Gastrocnemius medialis (tissue), 4 donors: ENCODE data around the gene PDE4B. TPM values are rescaled to one million over a fixed set of nuclear protein-coding genes. Genes with fewer than 3 reads are reported as not detected.

Source experiments
- ATAC-seq, 2 donors: fragments of 150-250 bp; one replicate each; pipeline ENCODE4 v1.9.1; 2016
- DNase-seq, 2 donors: peaks; one replicate each; pipeline ENCODE4 v3.0.0-alpha.2; 2019
- H3K27ac ChIP-seq, 4 donors: fragments of 200-600 bp; sonication (generic); 1 replicate in 1 of 4; 2 replicates in 3 of 4; pipeline ENCODE4 v1.5.1; 2016 to 2018; ENCODE audit warnings: mild to moderate bottlenecking in 2 of 4, moderate library complexity in 1 of 4
- H3K27me3 ChIP-seq, 3 donors: fragments of 200-600 bp; sonication (generic) in 2 of 3; 1 replicate in 1 of 3; 2 replicates in 2 of 3; pipeline versions ENCODE4 v1.5.1 to v1.6.0; 2016 to 2019; ENCODE audit warnings: mild to moderate bottlenecking in 1 of 3, moderate library complexity in 1 of 3
- H3K36me3 ChIP-seq, 2 donors: fragments of 200-600 bp; sonication (generic) in 1 of 2; one replicate each; pipeline ENCODE4 v1.5.1; 2017 to 2018
- H3K4me1 ChIP-seq, 2 donors: fragments of 200-600 bp; sonication (generic) in 1 of 2; one replicate each; pipeline ENCODE4 v1.5.1; 2016 to 2017; ENCODE audit warnings: mild to moderate bottlenecking in 2 of 2
- H3K4me3 ChIP-seq, 4 donors: fragments of 200-600 bp; sonication (generic) in 3 of 4; 1 replicate in 1 of 4; 2 replicates in 3 of 4; pipeline ENCODE4 v1.5.1; 2016 to 2019; ENCODE audit warnings: mild to moderate bottlenecking in 2 of 4
- H3K9me3 ChIP-seq, 3 donors: fragments of 200-600 bp; sonication (generic) in 2 of 3; 1 replicate in 1 of 3; 2 replicates in 2 of 3; pipeline ENCODE4 v1.5.1; 2016 to 2019
- CTCF ChIP-seq, 5 experiments: fragments of 450-650 bp in 3 of 5; fragments of 200-600 bp in 2 of 5; sonication (generic) in 2 of 5; IDR thresholded peaks in 4 of 5; conservative IDR thresholded peaks in 1 of 5; 1 replicate in 4 of 5; 2 replicates in 1 of 5; pipeline ENCODE4 v1.5.1; 2016 to 2019; ENCODE audit warnings: antibody characterized with exemption in 5 of 5, mild to moderate bottlenecking in 3 of 5, moderate library complexity in 3 of 5
- POLR2A ChIP-seq, 2 donors: fragments of 450-650 bp; IDR thresholded peaks; one replicate each; pipeline ENCODE4 v1.6.1; 2017; ENCODE audit warnings: antibody characterized with exemption in 2 of 2, mild to moderate bottlenecking in 2 of 2, moderate library complexity in 2 of 2
- in situ Hi-C, 4 donors: fragments of 200-750 bp; cut with MboI; loops; one replicate each; pipeline versions ENCODE4 v1.15.0 to v1.8.0; 2017; ENCODE audit warnings: low sequenced_read_pairs in 4 of 4
- intact Hi-C: fragments of 100-400 bp; cut with DNase I; formaldehyde crosslinking; loops from one replicate; pipeline ENCODE4 v1.15.1; 2023; ENCODE audit warnings: low total_unique reads
- total RNA-seq, 4 donors: library from RNA; depleted of rRNA; stranded (reverse); fragments of >200 nt; gene quantifications; one replicate each; pipeline versions ENCODE4 v1.1.0 to v1.2.3, GENCODE V29; 2016

The PDE4B gene
- total RNA-seq, 4 donors from 2014 or later: 4.5 to 8.5 (median 7.9) TPM

GRCh38 chr1:66333466-66334199 is 540.9 kb downstream of the PDE4B start:
- H3K4me1 ChIP-seq: peaks cover 46 to 60% of the 10 kb centered on the region in 2 donors
- in situ Hi-C loops: loop anchor here in 2 of 4 donors (10.0 to 25.0 kb wide), 3 partner anchors 59 to 1271 kb away; no protein-coding TSS in a partner anchor

GRCh38 chr1:66334318-66334717 is 541.6 kb downstream of the PDE4B start:
- Histone ChIP-seq H3K9me3 (no peaks in the 10 kb centered on the region), H3K4me3 (peak overlapping the region; percentile 48 to 63 (median 59)), H3K27ac (peak overlapping the region; percentile 86 to 92 (median 90)), H3K27me3 (no peaks in the 10 kb centered on the region), H3K4me1 (peaks cover 50 to 64% of the 10 kb centered on the region in 2 donors), H3K36me3 (no peaks in the 10 kb centered on the region)
- intact Hi-C loops (no loop called here), in situ Hi-C loops (loop anchor here in 2 of 4 donors (10.0 to 25.0 kb wide), 3 partner anchors 60 to 1272 kb away; no protein-coding TSS in a partner anchor)
- ATAC-seq (no peak), DNase-seq (no peak)
- no peak for TF ChIP-seq POLR2A (IDR thresholded peaks at IDR 0.05)
- no peak for TF ChIP-seq CTCF (IDR thresholded peaks at IDR 0.05 in 4 of 5, conservative IDR thresholded peaks at IDR 0.05 in 1 of 5)

More at GRCh38 chr1:66333466-66334199, 540.9 kb downstream of the PDE4B start:
- Histone ChIP-seq H3K27me3 (no peaks in the 10 kb centered on the region), H3K36me3 (no peaks in the 10 kb centered on the region), H3K9me3 (no peaks in the 10 kb centered on the region), H3K27ac (peak overlapping the region; percentile 86 to 92 (median 90)), H3K4me3 (peak overlapping the region; percentile 48 to 63 (median 59))
- intact Hi-C loops: no loop called here
- TF ChIP-seq CTCF (IDR thresholded peaks at IDR 0.05 in 4 of 5, conservative IDR thresholded peaks at IDR 0.05 in 1 of 5) (no peak), POLR2A (IDR thresholded peaks at IDR 0.05) (peak in 1 of 2 donors; percentile 39)
- peak; percentile 23 to 55 for DNase-seq
- peak in 1 of 2 donors; percentile 18 for ATAC-seq

- in situ Hi-C loops (loop anchor here in 2 of 4 donors (10.0 to 25.0 kb wide), 3 partner anchors 60 to 1273 kb away; no protein-coding TSS in a partner anchor), intact Hi-C loops (no loop called here)
- Histone ChIP-seq H3K27me3 (no peaks in the 10 kb centered on the region), H3K4me3 (peak overlapping the region; percentile 48 to 63 (median 59)), H3K27ac (peak overlapping the region; percentile 86 to 92 (median 90)), H3K9me3 (no peaks in the 10 kb centered on the region), H3K36me3 (no peaks in the 10 kb centered on the region), H3K4me1 (peaks cover 58 to 72% of the 10 kb centered on the region in 2 donors)
- DNase-seq: no peak
- TF ChIP-seq POLR2A (IDR thresholded peaks at IDR 0.05) (no peak), CTCF (IDR thresholded peaks at IDR 0.05 in 4 of 5, conservative IDR thresholded peaks at IDR 0.05 in 1 of 5) (no peak)
- no peak for ATAC-seq
These were observed 542.4 kb downstream of the PDE4B start for GRCh38 chr1:66335125-66335524.

- ATAC-seq: peak; percentile 83 to 89
- Histone ChIP-seq H3K27ac (peak overlapping the region; percentile 86 to 92 (median 90)), H3K27me3 (no peaks in the 10 kb centered on the region), H3K4me3 (peak overlapping the region; percentile 48 to 63 (median 59)), H3K9me3 (no peaks in the 10 kb centered on the region), H3K4me1 (peaks cover 50 to 72% of the 10 kb centered on the region in 2 donors), H3K36me3 (no peaks in the 10 kb centered on the region)
- in situ Hi-C loops: loop anchor here in 2 of 4 donors (10.0 to 25.0 kb wide), 3 partner anchors 61 to 1274 kb away; no protein-coding TSS in a partner anchor
- intact Hi-C loops: loop anchor here (1.0 kb wide), 1 partner anchor 69 kb away; no protein-coding TSS in a partner anchor
- no peak for TF ChIP-seq CTCF (IDR thresholded peaks at IDR 0.05 in 4 of 5, conservative IDR thresholded peaks at IDR 0.05 in 1 of 5)
- TF ChIP-seq POLR2A (IDR thresholded peaks at IDR 0.05): peak; percentile 69 to 79
- peak; percentile 82 to 93 for DNase-seq
These were observed 543.4 kb downstream of the PDE4B start for GRCh38 chr1:66335859-66336640.
